H1 (cell line): ENCODE results near the gene SPAG17. TPM values are rescaled to one million over a fixed set of nuclear protein-coding genes. Genes with fewer than 3 reads are reported as not detected.

Experiments
- CTCF ChIA-PET: fragments of 300-600 bp; sonication (Branson Sonifier 250); formaldehyde crosslinking; loops from one replicate; lab custom pipeline; 2021; ENCODE audit not compliant: partially characterized antibody; lab: Charles Lee
- POLR2A ChIA-PET: fragments of 300-600 bp; sonication (Branson Sonifier 250); formaldehyde crosslinking; loops from one replicate; lab custom pipeline; 2021; ENCODE audit warnings: inconsistent platforms; ENCODE audit not compliant: partially characterized antibody; lab: Charles Lee
- DNase-seq, 2 experiments: peaks; one replicate each; pipeline versions ENCODE4 v3.0.0 to v3.0.0-alpha.2; 2010 to 2022; ENCODE audit warnings: low spot score in 2 of 2, low read depth in 1 of 2, mixed read lengths in 1 of 2
- FAIRE-seq: peaks from 2 replicates; lab custom pipeline; 2011; peaks lifted over from hg19 to GRCh38; lab: Jason Lieb, UNC
- H2AFZ ChIP-seq: 2 replicates; pipeline ENCODE4 v1.8.1; 2012; ENCODE audit warnings: low read length, inconsistent platforms
- H2AK5ac ChIP-seq: 2 replicates; pipeline ENCODE4 v1.6.1; 2013; ENCODE audit warnings: low read depth, low read length
- H2BK120ac ChIP-seq: replicated peaks from 2 replicates; pipeline ENCODE3; 2013; ENCODE audit warnings: low read depth, low read length, inconsistent platforms
- H2BK12ac ChIP-seq: 2 replicates; pipeline ENCODE4 v1.6.1; 2013; ENCODE audit warnings: low read depth, low read length
- H2BK15ac ChIP-seq: 2 replicates; pipeline ENCODE4 v1.6.1; 2013; ENCODE audit warnings: low read length
- H2BK20ac ChIP-seq: 2 replicates; pipeline ENCODE4 v1.6.1; 2013; ENCODE audit warnings: low read length
- H2BK5ac ChIP-seq: 2 replicates; pipeline ENCODE4 v1.6.1; 2013; ENCODE audit warnings: low read depth, low read length
- H3K14ac ChIP-seq: 2 replicates; pipeline ENCODE4 v1.6.1; 2013; ENCODE audit warnings: inconsistent platforms; ENCODE audit not compliant: insufficient read length
- H3K18ac ChIP-seq: 2 replicates; pipeline ENCODE4 v1.6.1; 2013; ENCODE audit warnings: low read length; ENCODE audit errors: extremely low read depth
- H3K23ac ChIP-seq: 2 replicates; pipeline ENCODE4 v1.6.1; 2013; ENCODE audit warnings: inconsistent platforms; ENCODE audit not compliant: insufficient read length
- H3K23me2 ChIP-seq: 2 replicates; pipeline ENCODE4 v1.6.1; 2013; ENCODE audit warnings: low read depth, low read length
- H3K27ac ChIP-seq: 2 replicates; pipeline ENCODE4 v1.6.1; 2011; ENCODE audit warnings: low read depth, low read length, inconsistent platforms
- H3K27me3 ChIP-seq, 4 experiments: replicated peaks in 1 of 4; 1 replicate in 1 of 4; 2 replicates in 3 of 4; pipeline versions ENCODE4 v1.6.1 to v1.8.1; 2011 to 2013; ENCODE audit warnings: low read length in 3 of 4, mild to moderate bottlenecking in 3 of 4, inconsistent platforms in 2 of 4, mixed read lengths in 2 of 4, moderate library complexity in 1 of 4; ENCODE audit not compliant: control insufficient read depth in 3 of 4, insufficient read depth in 3 of 4; ENCODE audit errors: extremely low read depth in 1 of 4
- H3K36me3 ChIP-seq, 4 experiments: 2 replicates each; pipeline versions ENCODE4 v1.6.1 to v1.8.1; 2011 to 2013; ENCODE audit warnings: mild to moderate bottlenecking in 4 of 4, low read length in 3 of 4, moderate library complexity in 2 of 4, control low read depth in 1 of 4, inconsistent platforms in 1 of 4; ENCODE audit not compliant: insufficient read depth in 4 of 4, control insufficient read depth in 2 of 4
- H3K4ac ChIP-seq: replicated peaks from 2 replicates; pipeline ENCODE3; 2013; ENCODE audit warnings: low read length, low read depth, mixed read lengths, inconsistent platforms; ENCODE audit not compliant: insufficient read length
- H3K4me1 ChIP-seq, 4 experiments: replicated peaks in 1 of 4; 1 replicate in 1 of 4; 2 replicates in 3 of 4; pipeline versions ENCODE4 v1.6.1 to v1.8.1; 2011 to 2013; ENCODE audit warnings: low read length in 3 of 4, inconsistent platforms in 2 of 4, mixed read lengths in 1 of 4; ENCODE audit not compliant: insufficient read depth in 4 of 4, control insufficient read depth in 3 of 4
- H3K4me2 ChIP-seq, 2 experiments: 2 replicates each; pipeline versions ENCODE4 v1.6.1 to v1.8.1; 2011 to 2013; ENCODE audit warnings: low read depth in 2 of 2, low read length in 2 of 2, control low read depth in 1 of 2, inconsistent platforms in 1 of 2, mild to moderate bottlenecking in 1 of 2; ENCODE audit not compliant: insufficient read depth in 1 of 2
- H3K4me3 ChIP-seq, 4 experiments: fragments of 200-600, 300-600 bp in 1 of 4; sonication (generic), shearing (Covaris generic), sonication (Bioruptor Twin) in 1 of 4; 2 replicates each; pipeline versions ENCODE4 v1.5.1 to v1.8.1; 2011 to 2016; ENCODE audit warnings: low read length in 4 of 4, low read depth in 3 of 4, control low read depth in 2 of 4, inconsistent platforms in 2 of 4, mild to moderate bottlenecking in 2 of 4, mixed read lengths in 1 of 4, moderate library complexity in 1 of 4; ENCODE audit not compliant: insufficient read depth in 2 of 4; ENCODE audit errors: extremely low read depth in 1 of 4
- H3K56ac ChIP-seq: replicated peaks from 2 replicates; pipeline ENCODE3; 2013; ENCODE audit warnings: low read depth, mild to moderate bottlenecking, mixed read lengths, low read length, inconsistent platforms; ENCODE audit not compliant: insufficient read length
- H3K79me1 ChIP-seq: 2 replicates; pipeline ENCODE4 v1.6.1; 2013; ENCODE audit warnings: low read depth, low read length, control low read depth
- H3K79me2 ChIP-seq, 2 experiments: 2 replicates each; pipeline versions ENCODE4 v1.6.1 to v1.8.1; 2012 to 2013; ENCODE audit warnings: low read length in 2 of 2, mild to moderate bottlenecking in 2 of 2, inconsistent platforms in 1 of 2; ENCODE audit not compliant: insufficient read depth in 2 of 2, control insufficient read depth in 1 of 2
- H3K9ac ChIP-seq, 4 experiments: replicated peaks in 1 of 4; 1 replicate in 1 of 4; 2 replicates in 3 of 4; pipeline versions ENCODE4 v1.6.1 to v1.8.1; 2011 to 2013; ENCODE audit warnings: low read depth in 3 of 4, low read length in 3 of 4, control low read depth in 2 of 4, mild to moderate bottlenecking in 2 of 4, moderate library complexity in 2 of 4, inconsistent platforms in 1 of 4; ENCODE audit errors: extremely low read depth in 1 of 4
- H3K9me3 ChIP-seq, 2 experiments: 2 replicates each; pipeline versions ENCODE4 v1.6.1 to v1.8.1; 2012 to 2013; ENCODE audit warnings: mild to moderate bottlenecking in 2 of 2, moderate library complexity in 2 of 2, control low read depth in 1 of 2, inconsistent platforms in 1 of 2, low read depth in 1 of 2, low read length in 1 of 2, mixed read lengths in 1 of 2; ENCODE audit not compliant: insufficient read depth in 2 of 2
- H4K20me1 ChIP-seq, 2 experiments: replicated peaks in 1 of 2; 2 replicates each; pipeline versions ENCODE3 to v1.8.1; 2011 to 2013; ENCODE audit warnings: inconsistent platforms in 2 of 2, low read length in 2 of 2, mild to moderate bottlenecking in 1 of 2; ENCODE audit not compliant: insufficient read depth in 2 of 2, control insufficient read depth in 1 of 2
- H4K5ac ChIP-seq: 2 replicates; pipeline ENCODE4 v1.6.1; 2013; ENCODE audit warnings: low read length, low read depth, mixed read lengths, inconsistent platforms; ENCODE audit not compliant: insufficient read length
- H4K8ac ChIP-seq: 2 replicates; pipeline ENCODE4 v1.8.0; 2013; ENCODE audit warnings: mild to moderate bottlenecking, moderate library complexity, low read length, inconsistent platforms; ENCODE audit not compliant: insufficient read depth; ENCODE audit errors: extremely low read depth
- H4K91ac ChIP-seq: replicated peaks from 2 replicates; pipeline ENCODE3; 2013; ENCODE audit warnings: low read length, mixed read lengths, inconsistent platforms; ENCODE audit not compliant: insufficient read length
- ASH2L ChIP-seq: fragments of 200-600, 300-600 bp; sonication (generic); IDR thresholded peaks from one replicate; pipeline ENCODE4 v1.7.1; 2017; ENCODE audit warnings: low read length
- CBX5 ChIP-seq: fragments of 300-800, 300-1000 bp; sonication (generic); IDR thresholded peaks from 2 replicates; pipeline ENCODE4 v1.7.1; 2016; ENCODE audit warnings: antibody characterized with exemption, low read length, low read depth
- CHD1 ChIP-seq: IDR thresholded peaks from 2 replicates; pipeline ENCODE4 v1.6.1; 2012; ENCODE audit warnings: low read depth, low read length, improper control_type of control experiment
- HDAC6 ChIP-seq: IDR thresholded peaks from one replicate; pipeline ENCODE4 v1.7.1; 2012; ENCODE audit warnings: low read depth, mild to moderate bottlenecking, inconsistent platforms, low read length, moderate library complexity
- JUN ChIP-seq: IDR thresholded peaks from 2 replicates; pipeline ENCODE4 v1.6.1; 2011; ENCODE audit warnings: low read depth, mild to moderate bottlenecking, improper control_type of control experiment, low read length
- NANOG ChIP-seq: IDR thresholded peaks from 2 replicates; pipeline ENCODE4 v1.6.1; 2011; ENCODE audit warnings: low read length, low read depth, mild to moderate bottlenecking, inconsistent platforms; ENCODE audit not compliant: insufficient read depth, poor library complexity, severe bottlenecking
- RXRA ChIP-seq: IDR thresholded peaks from 2 replicates; pipeline ENCODE4 v1.6.1; 2011; ENCODE audit warnings: low read depth, mild to moderate bottlenecking, low read length, moderate library complexity; ENCODE audit not compliant: insufficient read depth
- SP1 ChIP-seq: IDR thresholded peaks from 2 replicates; pipeline ENCODE4 v1.6.1; 2011; ENCODE audit warnings: low read depth, low read length
- SP2 ChIP-seq: IDR thresholded peaks from 2 replicates; pipeline ENCODE4 v1.6.1; 2012; ENCODE audit warnings: mild to moderate bottlenecking, low read length, inconsistent platforms
- SUZ12 ChIP-seq: fragments of 200-600 bp; sonication (generic); IDR thresholded peaks from 2 replicates; pipeline ENCODE4 v1.6.1; 2012; ENCODE audit warnings: mild to moderate bottlenecking, inconsistent platforms, low read length, moderate library complexity, mixed read lengths
- TAF1 ChIP-seq: IDR thresholded peaks from 2 replicates; pipeline ENCODE4 v1.6.1; 2011; ENCODE audit warnings: mild to moderate bottlenecking, low read depth, low read length
- TCF12 ChIP-seq: IDR thresholded peaks from 2 replicates; pipeline ENCODE4 v1.6.1; 2011; ENCODE audit warnings: low read depth, mild to moderate bottlenecking, low read length
- WGBS, 2 experiments: shearing (Covaris generic) in 1 of 2; methylation state at CpG; one replicate each; pipeline versions ENCODE4 v1.1.6 to v1.1.7; 2013 to 2015; ENCODE audit warnings: low lambda C conversion rate in 2 of 2, mixed read lengths in 2 of 2, inconsistent platforms in 1 of 2, low coverage in 1 of 2, missing lambda C conversion rate in 1 of 2; ENCODE audit not compliant: insufficient replicate concordance in 2 of 2, insufficient coverage in 1 of 2, insufficient read length in 1 of 2; ENCODE audit errors: extremely low coverage in 1 of 2, missing lambda C conversion rate in 1 of 2; 5-methylcytosine and 5-hydroxymethylcytosine counted together
- polyA plus RNA-seq, 7 experiments: library from polyadenylated mRNA; depleted of rRNA in 3 of 7; stranded (reverse) in 5 of 7; unstranded in 2 of 7; fragments of >200 nt in 5 of 7; fragments of 200-250 nt in 2 of 7; gene quantifications; 1 replicate in 5 of 7; 2 replicates in 1 of 7; 4 replicates in 1 of 7; pipeline versions ENCODE4 v1.2.1 to v1.2.3, GENCODE V29; 2011 to 2013; ENCODE audit warnings: missing spikeins in 2 of 7, mixed read lengths in 2 of 7
- total RNA-seq: library from RNA; stranded (reverse); fragmentation: NEBNext Ultra II Directional; extraction: Animal tissue kit (Norgen Biotek cat#: 25700); gene quantifications from 2 replicates; pipeline ENCODE4 v1.2.1, GENCODE V29; 2021
- TF ChIP-seq, protein P1 (sequence below): IDR thresholded peaks from 2 replicates; pipeline ENCODE4 v1.6.1; 2012; ENCODE audit warnings: inconsistent platforms

The SPAG17 gene
- total and polyA plus RNA-seq, 2 of the 8 experiments (the other 6 are each of a cell fraction or from before 2014, with no cell fraction given), result 0.56 to 0.62 TPM

DNA sequence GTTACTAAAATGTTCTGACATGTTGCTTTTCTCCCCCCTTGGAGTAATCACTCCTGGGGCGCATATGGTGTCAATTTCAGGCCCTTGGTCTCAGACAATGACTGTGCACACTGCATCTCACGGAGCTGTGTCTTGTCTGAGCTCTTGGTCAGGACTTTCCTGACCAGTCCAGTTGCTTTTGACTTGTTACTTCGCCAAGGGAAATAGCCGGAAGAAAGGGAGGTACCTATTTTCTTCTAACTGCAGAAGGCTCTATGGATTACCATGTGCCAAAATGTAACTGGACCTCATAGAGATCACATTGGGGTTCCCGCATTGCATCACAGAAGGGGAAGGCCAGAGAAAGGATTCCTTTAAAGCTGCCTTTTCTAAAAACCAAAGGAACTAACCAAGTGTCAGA is 68.6 kb downstream of the SPAG17 start:
- ChIA-PET POLR2A (no interaction called here), CTCF (interaction anchor here (0.6 to 0.8 kb wide), 2 partner anchors 19 to 1201 kb away, joined by 3 read pairs; no protein-coding TSS in a partner anchor)
- 87% methylated on average over 5 of the region's 5 CpGs; no CpG with 5 or more reads in 1 of the 2 experiments for WGBS, 2 experiments

More for the DNA sequence above, 68.6 kb downstream of the SPAG17 start:
- Histone ChIP-seq H3K4ac (no peak overlapping the region), H2BK5ac (no peak overlapping the region), H2BK20ac (no peak overlapping the region), H2BK12ac (no peak overlapping the region), H3K4me3 (no peak overlapping the region), H4K5ac (no peak overlapping the region), H2BK120ac (no peak overlapping the region), H3K9ac (no peak overlapping the region), H4K8ac (no peak overlapping the region), H4K91ac (no peak overlapping the region), H3K27me3 (no peaks in the 10 kb centered on the region), H3K23me2 (no peaks in the 10 kb centered on the region), H2BK15ac (no peak overlapping the region), H3K56ac (no peak overlapping the region), H2AFZ (peak overlapping the region; percentile 71; the same call in 1 of the 2 replicates), H3K79me1 (no peaks in the 10 kb centered on the region), H3K9me3 (no peaks in the 10 kb centered on the region), H3K18ac (no peak overlapping the region), H3K27ac (no peak overlapping the region), H2AK5ac (no peak overlapping the region), H3K23ac (no peak overlapping the region), H4K20me1 (no peaks in the 10 kb centered on the region), H3K14ac (no peak overlapping the region), H3K36me3 (no peaks in the 10 kb centered on the region), H3K79me2 (no peaks in the 10 kb centered on the region), H3K4me1 (0 out of 7 replicates have a peak, but pooled peaks cover 0 to 3% (median 0%) of the 10 kb centered on the region in 4 experiments), H3K4me2 (no peak overlapping the region)
- TF ChIP-seq SUZ12 (no peak), TAF1 (no peak), JUN (no peak), TCF12 (no peak), CBX5 (no peak), SP1 (no peak), SP2 (no peak), NANOG (no peak), RXRA (no peak), CHD1 (no peak), HDAC6 (no peak), ASH2L (no peak)
- TF ChIP-seq, protein P1, sequence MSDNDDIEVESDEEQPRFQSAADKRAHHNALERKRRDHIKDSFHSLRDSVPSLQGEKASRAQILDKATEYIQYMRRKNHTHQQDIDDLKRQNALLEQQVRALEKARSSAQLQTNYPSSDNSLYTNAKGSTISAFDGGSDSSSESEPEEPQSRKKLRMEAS, result no peak
- no peak for FAIRE-seq
- DNase-seq, result no peak
